HG03280 (cell line): ENCODE results near the gene GPR37L1.
A peak's percentile ranks its signal among the peaks of the same experiment; 100 is the strongest.
"Not testable (repeated sequence)": the region's sequence is repeated elsewhere in the genome, so short reads cannot be mapped to it uniquely, and the experiment has no call there.

Source experiments
- ATAC-seq: cut with Tn5 transposase; IDR thresholded peaks from one replicate; pipeline ENCODE4 v1.9.1; 2021; ENCODE audit warnings: mild to moderate bottlenecking, moderate library complexity; ENCODE audit not compliant: unreplicated experiment

GPR37L1 gene

DNA sequence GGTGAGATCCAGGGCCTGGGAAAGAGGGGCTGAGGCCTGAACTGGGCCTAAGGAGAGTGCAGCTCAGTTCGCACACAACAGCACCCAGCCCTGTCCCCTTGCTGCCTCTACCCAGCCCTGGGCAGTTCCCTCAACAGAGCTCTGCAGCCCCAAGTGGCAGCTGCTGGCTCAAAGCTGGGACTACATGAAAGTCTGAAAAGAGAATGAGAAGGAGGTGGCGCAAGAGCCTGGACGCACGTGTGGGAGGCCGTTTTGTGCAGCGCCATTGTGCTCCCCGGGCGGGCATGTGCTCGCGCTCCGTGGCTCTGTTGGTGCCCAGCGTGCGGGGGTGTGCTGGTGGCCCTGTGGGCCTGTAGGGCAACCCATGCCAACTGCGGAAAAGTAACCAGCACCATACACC, 10.3 kb downstream of the GPR37L1 start:
- ATAC-seq = no peak

DNA sequence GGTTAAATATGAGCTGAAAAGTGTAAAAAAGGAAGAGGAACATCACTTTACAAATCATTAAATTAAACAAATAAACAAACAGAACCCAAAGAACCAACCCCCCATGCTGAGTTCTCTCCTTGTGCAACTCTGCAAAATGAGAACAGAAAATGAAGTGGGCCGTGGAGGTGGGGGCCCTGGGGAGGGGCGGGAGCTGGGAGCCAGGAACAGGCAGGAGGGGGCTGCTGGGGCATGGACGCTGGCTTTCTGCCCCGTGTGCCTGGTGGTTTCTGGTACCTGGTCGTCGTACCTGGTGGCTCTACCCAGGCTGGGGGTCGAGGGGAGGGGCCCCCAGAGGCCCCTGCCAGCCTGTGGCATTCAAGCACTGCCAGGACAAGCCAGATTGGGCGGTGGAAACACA, 10.8 kb downstream of the GPR37L1 start:
- ATAC-seq = no peak

- no peak for ATAC-seq
Measured at GRCh38 chr1:202133989-202134388, 11.3 kb downstream of the GPR37L1 start.

- no peak for ATAC-seq
Measured at GRCh38 chr1:202134645-202135172, 12.0 kb downstream of the GPR37L1 start.

DNA sequence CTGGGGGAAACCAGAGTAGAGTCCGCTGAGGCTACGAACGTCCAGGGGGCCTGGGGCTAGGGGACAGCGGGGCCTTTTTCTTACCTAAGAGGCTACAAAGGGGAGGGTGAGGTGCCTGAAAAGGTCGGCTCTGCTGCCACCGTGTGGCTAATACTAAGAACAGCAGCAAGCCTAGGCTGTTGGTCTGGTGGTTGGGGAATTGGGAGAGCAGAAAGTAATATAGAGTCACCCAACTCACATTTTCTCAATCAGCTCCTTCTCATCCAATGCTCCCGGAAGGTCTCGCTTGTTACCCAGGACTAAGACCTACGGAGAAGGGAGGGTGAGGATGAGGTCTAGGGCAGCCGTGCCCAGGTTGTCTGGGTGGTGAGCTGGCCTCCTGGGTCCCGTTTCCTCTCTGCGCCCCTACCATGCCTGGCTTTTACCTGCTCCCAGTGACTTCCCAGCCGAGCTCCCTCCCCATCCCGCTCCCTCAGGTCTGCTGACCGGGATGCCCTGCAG, 12.6 kb downstream of the GPR37L1 start:
- peak; percentile 65 for ATAC-seq

DNA sequence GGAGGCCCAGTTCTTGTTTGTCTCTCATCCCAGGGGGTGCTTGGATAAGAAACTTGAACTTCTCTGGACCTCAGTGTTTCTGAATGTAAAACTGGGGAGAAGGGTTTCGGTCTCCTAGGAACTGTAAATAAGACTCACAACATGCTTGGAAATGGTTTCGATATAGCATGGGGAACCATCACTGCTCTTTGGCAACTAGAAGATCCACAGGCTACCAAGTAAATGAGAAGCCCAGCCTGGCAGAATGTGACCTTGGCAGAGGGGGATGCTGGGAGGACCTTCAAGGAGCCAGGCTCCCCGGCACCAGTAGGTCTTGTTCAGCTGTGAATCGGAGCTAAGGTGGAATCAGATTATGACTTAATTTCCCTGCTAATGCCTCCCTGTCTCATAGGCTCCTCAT, 18.1 kb downstream of the GPR37L1 start:
- no peak for ATAC-seq

GRCh38 chr1:202141468-202141867, 18.8 kb downstream of the GPR37L1 start:
- ATAC-seq = not testable (repeated sequence)

GRCh38 chr1:202143011-202143767, 20.5 kb downstream of the GPR37L1 start:
- peak; percentile 24 for ATAC-seq

DNA sequence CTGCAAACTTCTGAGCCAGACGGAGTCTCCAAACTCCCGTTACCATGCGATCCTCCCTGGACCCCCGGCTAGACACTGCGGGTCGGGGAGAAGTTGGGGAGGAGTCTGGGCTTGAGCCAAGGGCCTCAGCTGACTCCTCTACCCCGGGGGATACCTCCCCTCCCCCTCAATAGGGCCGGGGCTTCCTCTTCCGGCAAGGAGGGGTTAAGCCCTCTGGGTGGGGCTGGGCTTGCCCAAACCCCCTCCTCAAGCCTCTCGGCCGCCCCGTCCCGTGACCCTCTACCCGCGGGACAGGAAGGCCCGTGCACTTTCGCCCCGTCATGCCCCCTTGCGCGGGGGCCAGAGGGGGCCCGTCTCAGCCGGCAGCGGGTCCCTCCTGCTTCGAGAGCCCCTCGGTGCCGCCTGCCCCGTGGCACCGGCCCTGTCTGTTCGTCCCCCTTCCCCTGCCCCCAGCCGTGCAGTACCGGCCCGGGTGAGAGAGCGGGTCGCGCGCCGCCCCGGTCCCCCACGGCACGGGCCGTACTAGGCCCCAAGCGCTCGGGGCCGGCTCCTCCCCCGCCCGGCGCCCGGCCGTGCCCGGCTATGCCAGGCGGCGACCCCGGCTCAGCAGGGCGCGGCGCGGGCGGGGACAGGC, 21.2 kb downstream of the GPR37L1 start:
- peak; percentile 50 for ATAC-seq

DNA sequence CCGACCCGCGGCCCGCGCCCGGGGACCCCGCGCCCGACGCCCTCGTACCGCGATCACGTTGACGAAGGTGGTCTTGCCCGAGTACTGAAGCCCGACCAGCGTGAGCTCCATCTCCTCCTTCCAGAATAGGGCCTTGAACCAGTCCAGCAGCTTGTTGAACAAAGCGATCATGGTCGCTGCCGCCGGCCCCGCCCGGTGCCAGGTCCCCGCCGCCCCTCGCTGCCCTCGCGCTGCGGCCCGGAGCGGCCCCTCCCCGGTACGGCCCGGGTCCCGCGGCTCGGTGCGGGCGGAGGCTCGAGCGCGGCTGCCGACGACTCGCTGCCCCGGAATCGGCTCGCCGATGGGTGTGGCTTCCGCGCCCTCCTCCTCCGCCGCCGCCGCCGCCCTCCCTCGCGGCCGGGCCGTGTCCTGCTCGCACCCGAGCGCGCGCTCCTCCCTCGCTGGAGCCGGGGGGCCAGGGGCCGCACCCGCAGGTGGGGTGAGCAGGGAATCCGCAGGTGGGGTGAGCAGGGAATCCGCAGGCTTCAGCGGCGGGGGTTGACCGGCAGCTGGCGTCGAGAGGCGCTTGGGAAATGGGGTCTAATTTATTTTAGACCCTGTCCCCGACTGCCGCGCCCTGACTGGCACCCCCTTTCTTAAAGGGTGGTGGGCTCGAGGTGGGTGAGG, 21.8 kb downstream of the GPR37L1 start, which contains the start of gene ARL8A:
ARL8A (minus strand) TSS at position 336 of the 666 bp plus-strand sequence; CDS start at position 171, 165 bp downstream.
- peak; percentile 70 for ATAC-seq

- no peak for ATAC-seq
Measured at GRCh38 chr1:202145068-202145743, 22.5 kb downstream of the GPR37L1 start.

- ATAC-seq = not testable (repeated sequence)
Measured at GRCh38 chr1:202145744-202146140, 23.0 kb downstream of the GPR37L1 start.

DNA sequence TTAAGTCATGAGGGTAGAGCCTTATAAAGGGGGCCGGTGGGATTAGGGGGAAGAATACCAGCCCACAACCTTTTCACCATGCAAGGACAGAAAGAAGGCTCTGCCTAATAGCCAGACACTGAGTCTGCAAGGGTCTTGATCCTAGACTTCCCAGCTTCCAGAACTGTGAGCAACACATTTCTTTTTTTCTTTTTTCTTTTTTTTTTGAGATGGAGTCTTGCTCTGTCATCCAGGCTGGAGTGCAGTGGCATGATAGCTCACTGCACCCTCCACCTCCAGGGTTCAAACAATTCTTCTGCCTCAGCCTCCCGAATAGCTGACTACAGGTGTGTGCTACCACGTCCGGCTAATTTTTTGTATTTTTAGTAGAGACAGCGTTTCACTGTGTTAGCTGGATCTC, 23.6 kb downstream of the GPR37L1 start:
- ATAC-seq = no peak

- ATAC-seq = no peak
Measured at GRCh38 chr1:202146993-202147392, 24.3 kb downstream of the GPR37L1 start.

DNA sequence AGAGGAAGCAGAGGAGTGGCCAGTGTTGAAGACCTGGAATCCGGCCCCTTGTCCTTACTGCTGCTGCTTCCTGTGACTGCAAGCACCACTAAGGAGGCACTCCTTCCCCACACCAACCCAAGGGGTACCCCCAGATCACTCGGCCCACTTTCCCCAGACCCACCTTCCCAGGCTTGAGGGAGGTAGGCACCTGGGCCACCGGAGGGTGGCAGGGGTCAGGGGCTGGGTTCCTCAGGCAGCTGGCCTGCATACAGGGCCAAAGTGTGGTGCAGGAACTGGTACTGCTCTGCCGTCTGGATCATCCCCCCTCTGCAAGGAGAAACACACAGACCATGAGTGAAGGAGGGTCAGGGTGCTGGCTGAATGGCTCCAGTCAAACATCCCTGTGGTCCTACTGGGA, 25.7 kb downstream of the GPR37L1 start:
- no peak for ATAC-seq

DNA sequence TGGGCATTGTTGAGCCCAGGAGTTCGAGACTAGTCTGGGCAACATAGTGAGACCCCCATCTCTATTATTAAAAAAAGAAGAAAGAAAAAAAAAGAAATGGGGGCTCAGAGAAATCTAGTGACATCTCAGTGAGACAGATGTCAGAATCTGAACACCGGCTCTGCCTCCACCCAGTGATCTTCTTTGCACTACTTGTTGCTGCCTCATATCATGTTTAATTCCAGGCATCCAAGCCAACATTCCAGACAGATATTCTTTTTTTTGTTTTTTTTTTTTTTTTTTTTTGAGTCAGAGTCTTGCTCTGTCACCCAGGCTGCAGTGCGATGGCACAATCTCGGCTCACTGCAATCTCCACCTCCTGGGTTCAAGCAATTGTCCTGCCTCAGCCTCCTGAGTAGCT, 26.8 kb downstream of the GPR37L1 start:
- no peak for ATAC-seq

DNA sequence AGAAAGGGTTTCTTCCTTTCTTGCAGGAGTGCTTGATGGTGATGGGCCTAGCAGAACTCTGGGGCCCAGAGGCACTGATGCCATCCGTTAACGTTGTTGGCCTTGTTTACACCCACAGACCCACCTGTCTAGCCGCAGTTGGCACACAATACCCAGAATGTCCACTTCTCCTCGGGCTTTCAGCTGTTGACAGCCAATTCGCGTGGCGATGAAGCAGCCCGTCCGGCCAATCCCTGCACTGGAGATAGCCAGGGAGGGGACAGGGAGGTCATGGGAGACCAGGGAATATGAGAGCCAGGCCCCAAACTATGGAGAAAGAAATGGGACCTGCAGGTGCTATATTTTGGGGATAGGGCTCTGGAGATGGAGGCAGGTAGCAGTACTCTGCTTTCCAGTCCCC, 27.5 kb downstream of the GPR37L1 start:
- ATAC-seq = no peak

- no peak for ATAC-seq
Measured at GRCh38 chr1:202150602-202151001, 27.9 kb downstream of the GPR37L1 start.

GRCh38 chr1:202151045-202151444, 28.3 kb downstream of the GPR37L1 start:
- ATAC-seq = no peak

DNA sequence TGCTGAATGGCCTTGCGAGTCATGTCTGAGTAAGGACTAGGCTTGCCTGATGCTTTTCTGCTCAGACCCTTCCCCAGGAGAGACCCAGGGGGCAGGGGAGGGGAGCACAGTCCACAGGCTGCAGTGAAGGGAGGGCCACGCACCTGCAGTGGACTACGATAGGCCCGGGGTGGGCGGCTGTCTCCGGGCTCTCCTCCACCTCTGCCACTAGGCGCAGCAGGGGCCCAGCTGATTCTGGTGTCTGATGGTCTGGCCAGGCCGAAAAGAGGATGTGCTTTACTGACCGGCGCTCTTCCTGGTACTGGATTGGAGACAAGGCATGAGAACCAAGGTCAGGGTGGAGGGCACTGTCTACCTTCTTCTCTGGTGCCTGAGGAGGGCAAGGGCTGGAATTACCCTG, 29.7 kb downstream of the GPR37L1 start:
- ATAC-seq = no peak

GRCh38 chr1:202153284-202153683, 30.6 kb downstream of the GPR37L1 start:
- no peak for ATAC-seq
